ENCODE results near the gene MEGF6.

MEGF6 gene

GRCh38 chr1:3641816-3642215 lies 30.5 kb upstream of the MEGF6 start:
- Histone ChIP-seq H3K27me3 (ENCODE audit: insufficient read depth, poor library complexity, severe bottlenecking) (no peaks in the 10 kb centered on the region), H3K4me3 (replicated peaks; ENCODE audit: insufficient read depth, low read length) (no peak overlapping the region), H3K27ac (replicated peaks) (no peak overlapping the region)
- no peak for DNase-seq (ENCODE audit: low read depth in 1 of 2, low spot score in 1 of 2)
- no peak for TF ChIP-seq SPI1 (IDR thresholded peaks at IDR 0.05; ENCODE audit: borderline replicate concordance, low read depth)
- TF ChIP-seq REST (IDR thresholded peaks at IDR 0.05; ENCODE audit: insufficient replicate concordance, low read depth) = no peak
- TF ChIP-seq POLR2AphosphoS5 (IDR thresholded peaks at IDR 0.05; ENCODE audit: low read depth) = no peak
- TF ChIP-seq GABPA (IDR thresholded peaks at IDR 0.05; ENCODE audit: low read depth) = no peak
- TF ChIP-seq, protein P1, sequence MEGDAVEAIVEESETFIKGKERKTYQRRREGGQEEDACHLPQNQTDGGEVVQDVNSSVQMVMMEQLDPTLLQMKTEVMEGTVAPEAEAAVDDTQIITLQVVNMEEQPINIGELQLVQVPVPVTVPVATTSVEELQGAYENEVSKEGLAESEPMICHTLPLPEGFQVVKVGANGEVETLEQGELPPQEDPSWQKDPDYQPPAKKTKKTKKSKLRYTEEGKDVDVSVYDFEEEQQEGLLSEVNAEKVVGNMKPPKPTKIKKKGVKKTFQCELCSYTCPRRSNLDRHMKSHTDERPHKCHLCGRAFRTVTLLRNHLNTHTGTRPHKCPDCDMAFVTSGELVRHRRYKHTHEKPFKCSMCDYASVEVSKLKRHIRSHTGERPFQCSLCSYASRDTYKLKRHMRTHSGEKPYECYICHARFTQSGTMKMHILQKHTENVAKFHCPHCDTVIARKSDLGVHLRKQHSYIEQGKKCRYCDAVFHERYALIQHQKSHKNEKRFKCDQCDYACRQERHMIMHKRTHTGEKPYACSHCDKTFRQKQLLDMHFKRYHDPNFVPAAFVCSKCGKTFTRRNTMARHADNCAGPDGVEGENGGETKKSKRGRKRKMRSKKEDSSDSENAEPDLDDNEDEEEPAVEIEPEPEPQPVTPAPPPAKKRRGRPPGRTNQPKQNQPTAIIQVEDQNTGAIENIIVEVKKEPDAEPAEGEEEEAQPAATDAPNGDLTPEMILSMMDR (IDR thresholded peaks at IDR 0.05; ENCODE audit: insufficient read depth, low read length) = no peak

GRCh38 chr1:3641046-3641760 lies 29.9 kb upstream of the MEGF6 start:
- H3K27ac ChIP-seq (replicated peaks) = no peak overlapping the region
- no peak overlapping the region for H3K4me3 ChIP-seq (replicated peaks; ENCODE audit: insufficient read depth, low read length)
- DNase-seq (ENCODE audit: low read depth in 1 of 2, low spot score in 1 of 2) = no peak
- TF ChIP-seq GABPA (IDR thresholded peaks at IDR 0.05; ENCODE audit: low read depth) (no peak), POLR2AphosphoS5 (IDR thresholded peaks at IDR 0.05; ENCODE audit: low read depth) (no peak), SPI1 (IDR thresholded peaks at IDR 0.05; ENCODE audit: borderline replicate concordance, low read depth) (no peak)
- TF ChIP-seq, protein P1 (IDR thresholded peaks at IDR 0.05; ENCODE audit: insufficient read depth, low read length) = no peak
- no peaks in the 10 kb centered on the region for H3K27me3 ChIP-seq (ENCODE audit: insufficient read depth, poor library complexity, severe bottlenecking)

GRCh38 chr1:3640121-3640837 lies 29.0 kb upstream of the MEGF6 start:
- Histone ChIP-seq H3K4me3 (replicated peaks; ENCODE audit: insufficient read depth, low read length) (no peak overlapping the region), H3K27ac (replicated peaks) (no peak overlapping the region), H3K27me3 (ENCODE audit: insufficient read depth, poor library complexity, severe bottlenecking) (no peaks in the 10 kb centered on the region)
- TF ChIP-seq REST (IDR thresholded peaks at IDR 0.05; ENCODE audit: insufficient replicate concordance, low read depth) (no peak), POLR2AphosphoS5 (IDR thresholded peaks at IDR 0.05; ENCODE audit: low read depth) (no peak), GABPA (IDR thresholded peaks at IDR 0.05; ENCODE audit: low read depth) (no peak), SPI1 (IDR thresholded peaks at IDR 0.05; ENCODE audit: borderline replicate concordance, low read depth) (no peak)
- TF ChIP-seq, protein P1 (IDR thresholded peaks at IDR 0.05; ENCODE audit: insufficient read depth, low read length) = no peak
- DNase-seq (ENCODE audit: low read depth in 1 of 2, low spot score in 1 of 2) = no peak
